OCI-LY7 (cell line): ENCODE data around the gene OLFM3. TPM values are rescaled to one million over a fixed set of nuclear protein-coding genes. Genes with fewer than 3 reads are reported as not detected.

Source experiments
- BruUV-seq: library from RNA; stranded (reverse); fragments of 400-500 nt; replicated peaks from 2 replicates; lab custom pipeline; 2021; lab: Mats Ljungman, UMichigan
- CTCF ChIA-PET: fragments of 300-600 bp; sonication (Branson Sonifier 250); formaldehyde crosslinking; loops from one replicate; lab custom pipeline; 2022; ENCODE audit warnings: antibody characterized with exemption; ENCODE audit not compliant: unreplicated experiment; lab: Charles Lee
- POLR2A ChIA-PET: fragments of 300-600 bp; sonication (Branson Sonifier 250); formaldehyde crosslinking; loops from one replicate; lab custom pipeline; 2022; ENCODE audit warnings: antibody characterized with exemption; lab: Charles Lee
- DNase-seq: peaks from one replicate; pipeline ENCODE4 v3.0.0-alpha.2; 2015; ENCODE audit warnings: low spot score
- H2AFZ ChIP-seq: fragments of 200-600 bp; sonication (generic), shearing (Covaris generic); 2 replicates; pipeline ENCODE4 v1.6.1; 2014; ENCODE audit warnings: mild to moderate bottlenecking, antibody characterized with exemption, low read length, moderate library complexity
- H3K27ac ChIP-seq: fragments of 200-600 bp; sonication (generic); 2 replicates; pipeline ENCODE4 v1.5.1; 2014; ENCODE audit warnings: mixed run types, low read depth, mild to moderate bottlenecking, moderate library complexity, low read length, inconsistent platforms; ENCODE audit not compliant: poor library complexity, severe bottlenecking
- H3K36me3 ChIP-seq: fragments of 200-600 bp; sonication (generic); 2 replicates; pipeline ENCODE4 v1.6.1; 2014; ENCODE audit warnings: mild to moderate bottlenecking, antibody characterized with exemption, low read length, moderate library complexity, mixed read lengths; ENCODE audit not compliant: insufficient read depth
- H3K4me1 ChIP-seq: fragments of 200-600 bp; sonication (generic); 2 replicates; pipeline ENCODE4 v1.5.1; 2014; ENCODE audit warnings: mild to moderate bottlenecking, low read length; ENCODE audit not compliant: insufficient read depth, poor library complexity, severe bottlenecking
- H3K4me2 ChIP-seq: fragments of 200-600 bp; sonication (generic); 2 replicates; pipeline ENCODE4 v1.6.1; 2014; ENCODE audit warnings: mild to moderate bottlenecking, low read length
- H3K4me3 ChIP-seq: fragments of 200-600 bp; sonication (generic); 2 replicates; pipeline ENCODE4 v1.5.1; 2014; ENCODE audit warnings: mild to moderate bottlenecking, low read depth, low read length; ENCODE audit not compliant: poor library complexity, severe bottlenecking
- H3K79me2 ChIP-seq: fragments of 200-600 bp; sonication (generic); 2 replicates; pipeline ENCODE4 v1.6.1; 2016; ENCODE audit warnings: low read depth, mild to moderate bottlenecking, low read length, moderate library complexity, mixed read lengths; ENCODE audit not compliant: insufficient read depth
- H3K9me2 ChIP-seq: fragments of 200-600 bp; sonication (generic); 2 replicates; pipeline ENCODE4 v1.6.1; 2016; ENCODE audit warnings: mild to moderate bottlenecking, low read length, mixed read lengths; ENCODE audit not compliant: insufficient read depth
- H3K9me3 ChIP-seq: fragments of 200-600 bp; sonication (generic); 2 replicates; pipeline ENCODE4 v1.6.1; 2014; ENCODE audit warnings: mild to moderate bottlenecking, mixed run types, low read length, mixed read lengths
- H4K20me1 ChIP-seq: fragments of 200-600 bp; sonication (generic); 2 replicates; pipeline ENCODE4 v1.6.1; 2014; ENCODE audit warnings: mild to moderate bottlenecking, antibody characterized with exemption, low read length, moderate library complexity, mixed read lengths; ENCODE audit not compliant: insufficient read depth
- CTCF ChIP-seq: fragments of 200-600 bp; sonication (generic); conservative IDR thresholded peaks from 2 replicates; pipeline ENCODE4 v1.5.1; 2014; ENCODE audit warnings: mild to moderate bottlenecking, antibody characterized with exemption, low read length, moderate library complexity, mixed read lengths
- EZH2phosphoT487 ChIP-seq: fragments of 200-600 bp; sonication (generic); IDR thresholded peaks from 2 replicates; pipeline ENCODE4 v1.6.1; 2018; ENCODE audit warnings: low read depth, borderline replicate concordance, mild to moderate bottlenecking, mixed run types, antibody characterized with exemption, low read length, moderate library complexity, mixed read lengths
- intact Hi-C: fragments of 100-400 bp; cut with micrococcal nuclease; formaldehyde crosslinking; loops from one replicate; pipeline ENCODE4 v1.10.0; 2022; ENCODE audit not compliant: unreplicated experiment
- total RNA-seq, 2 experiments: library from RNA; depleted of rRNA in 1 of 2; stranded (reverse); fragments of >200 nt in 1 of 2; shearing (Covaris generic) in 1 of 2; gene quantifications; 2 replicates each; pipeline ENCODE4 v1.2.3, GENCODE V29; 2014 to 2022

The OLFM3 gene
- total RNA-seq, 2 experiments from 2014 or later, result not detected

GRCh38 chr1:101964708-101965107 lies 32.0 kb downstream of the OLFM3 start:
- Histone ChIP-seq H3K4me2 (no peak overlapping the region), H3K79me2 (no peaks in the 10 kb centered on the region), H3K4me3 (no peak overlapping the region), H3K4me1 (no peaks in the 10 kb centered on the region), H3K36me3 (no peaks in the 10 kb centered on the region), H2AFZ (no peak overlapping the region), H3K27ac (no peak overlapping the region), H4K20me1 (no peaks in the 10 kb centered on the region), H3K9me3 (no peaks in the 10 kb centered on the region), H3K9me2 (no peaks in the 10 kb centered on the region)
- TF ChIP-seq EZH2phosphoT487, result no peak
- TF ChIP-seq CTCF, result no peak
- BruUV-seq, result no TSS peak
- DNase-seq, result no peak
- ChIA-PET POLR2A (no interaction called here), CTCF (no interaction called here)
- intact Hi-C loops, result no loop called here

GRCh38 chr1:101960142-101960541 lies 36.6 kb downstream of the OLFM3 start:
- H3K4me3 ChIP-seq, result no peak overlapping the region
- intact Hi-C loops, result no loop called here
- H3K79me2 ChIP-seq, result no peaks in the 10 kb centered on the region
- H3K4me2 ChIP-seq, result no peak overlapping the region
- no TSS peak for BruUV-seq
- no peaks in the 10 kb centered on the region for H4K20me1 ChIP-seq
- H3K4me1 ChIP-seq, result no peaks in the 10 kb centered on the region
- H3K27ac ChIP-seq, result no peak overlapping the region
- ChIA-PET CTCF (no interaction called here), POLR2A (no interaction called here)
- no peaks in the 10 kb centered on the region for H3K9me2 ChIP-seq
- H3K9me3 ChIP-seq, result no peaks in the 10 kb centered on the region
- H3K36me3 ChIP-seq, result no peaks in the 10 kb centered on the region
- no peak for DNase-seq
- no peak for TF ChIP-seq EZH2phosphoT487
- TF ChIP-seq CTCF, result no peak
- no peak overlapping the region for H2AFZ ChIP-seq

GRCh38 chr1:101959456-101959855 lies 37.3 kb downstream of the OLFM3 start:
- POLR2A ChIA-PET, result interaction anchor here (0.6 kb wide), 1 partner anchor 128 kb away, joined by 3 read pairs; no protein-coding TSS in a partner anchor
- no peak for DNase-seq
- TF ChIP-seq CTCF (no peak), EZH2phosphoT487 (no peak)
- H3K9me3 ChIP-seq, result no peaks in the 10 kb centered on the region
- H3K4me2 ChIP-seq, result no peak overlapping the region
- H3K9me2 ChIP-seq, result no peaks in the 10 kb centered on the region
- H2AFZ ChIP-seq, result no peak overlapping the region
- no peaks in the 10 kb centered on the region for H3K79me2 ChIP-seq
- BruUV-seq, result no TSS peak
- no peak overlapping the region for H3K27ac ChIP-seq
- no peaks in the 10 kb centered on the region for H3K4me1 ChIP-seq
- intact Hi-C loops, result no loop called here
- CTCF ChIA-PET, result no interaction called here
- no peaks in the 10 kb centered on the region for H4K20me1 ChIP-seq
- H3K4me3 ChIP-seq, result no peak overlapping the region
- H3K36me3 ChIP-seq, result no peaks in the 10 kb centered on the region
